KMS-11 (cell line): ENCODE measurements around the gene LRFN2.

Source experiments
- H2AFZ ChIP-seq: fragments of 200-600 bp; sonication (generic); 2 replicates; pipeline ENCODE4 v1.6.1; 2016; ENCODE audit warnings: antibody characterized with exemption, mixed run types, low read depth
- H3K27ac ChIP-seq: fragments of 200-600 bp; sonication (generic); 2 replicates; pipeline ENCODE4 v1.6.1; 2016; ENCODE audit warnings: mild to moderate bottlenecking, mixed run types
- H3K27me3 ChIP-seq: fragments of 200-600 bp; sonication (generic); 2 replicates; pipeline ENCODE4 v1.6.1; 2017; ENCODE audit warnings: mild to moderate bottlenecking, low read depth, mixed run types, moderate library complexity; ENCODE audit not compliant: insufficient read depth
- H3K36me3 ChIP-seq: fragments of 200-600 bp; sonication (generic); 2 replicates; pipeline ENCODE4 v1.6.1; 2017; ENCODE audit warnings: mild to moderate bottlenecking, mixed run types; ENCODE audit not compliant: insufficient read depth
- H3K4me1 ChIP-seq: fragments of 200-600 bp; sonication (generic); 2 replicates; pipeline ENCODE4 v1.6.1; 2016; ENCODE audit warnings: mild to moderate bottlenecking, low read depth, mixed run types; ENCODE audit not compliant: poor library complexity, severe bottlenecking
- H3K4me2 ChIP-seq: fragments of 200-600 bp; sonication (generic); 2 replicates; pipeline ENCODE4 v1.7.0; 2016; ENCODE audit warnings: mild to moderate bottlenecking, mixed run types
- H3K4me3 ChIP-seq: fragments of 200-600 bp; sonication (generic); IDR thresholded peaks from 2 replicates; pipeline ENCODE4 v1.6.1; 2017; ENCODE audit warnings: low read depth, low read length, mixed read lengths; ENCODE audit not compliant: insufficient read depth
- H3K79me2 ChIP-seq: fragments of 200-600 bp; sonication (generic); 2 replicates; pipeline ENCODE4 v1.6.1; 2016; ENCODE audit warnings: low read depth, mixed run types; ENCODE audit not compliant: insufficient read depth
- H3K9ac ChIP-seq: fragments of 200-600 bp; sonication (generic); 2 replicates; pipeline ENCODE4 v1.6.1; 2016; ENCODE audit warnings: mild to moderate bottlenecking, mixed run types
- H4K20me1 ChIP-seq: fragments of 200-600 bp; sonication (generic); 2 replicates; pipeline ENCODE4 v1.6.1; 2016; ENCODE audit warnings: mild to moderate bottlenecking, mixed run types; ENCODE audit not compliant: insufficient read depth
- CTCF ChIP-seq: fragments of 200-600 bp; sonication (generic); conservative IDR thresholded peaks from 2 replicates; pipeline ENCODE4 v1.6.1; 2017; ENCODE audit warnings: low read depth, mild to moderate bottlenecking, antibody characterized with exemption, low read length, moderate library complexity, mixed read lengths

The LRFN2 gene

GRCh38 chr6:40343318-40343876 lies 243.8 kb downstream of the LRFN2 start:
- Histone ChIP-seq H3K4me3 (no peak overlapping the region), H3K9ac (no peak overlapping the region), H3K4me1 (no peaks in the 10 kb centered on the region), H4K20me1 (no peaks in the 10 kb centered on the region), H2AFZ (no peak overlapping the region), H3K27me3 (no peaks in the 10 kb centered on the region), H3K79me2 (no peaks in the 10 kb centered on the region), H3K27ac (no peak overlapping the region), H3K4me2 (no peak overlapping the region), H3K36me3 (no peaks in the 10 kb centered on the region)
- TF ChIP-seq CTCF: no peak

- Histone ChIP-seq H3K4me1 (no peaks in the 10 kb centered on the region), H2AFZ (no peak overlapping the region)
Measured at GRCh38 chr6:40342723-40343122, 244.4 kb downstream of the LRFN2 start.

GRCh38 chr6:40341726-40342125 lies 245.4 kb downstream of the LRFN2 start:
- no peak overlapping the region for H3K9ac ChIP-seq
- no peaks in the 10 kb centered on the region for H3K4me1 ChIP-seq
- no peak overlapping the region for H3K27ac ChIP-seq
- H3K4me2 ChIP-seq: no peak overlapping the region
- no peaks in the 10 kb centered on the region for H3K79me2 ChIP-seq
- no peak overlapping the region for H3K4me3 ChIP-seq
- H3K36me3 ChIP-seq: no peaks in the 10 kb centered on the region
- H3K27me3 ChIP-seq: no peaks in the 10 kb centered on the region
- no peaks in the 10 kb centered on the region for H4K20me1 ChIP-seq
- no peak for TF ChIP-seq CTCF
- H2AFZ ChIP-seq: no peak overlapping the region

More at GRCh38 chr6:40342723-40343122, 244.4 kb downstream of the LRFN2 start:
- no peaks in the 10 kb centered on the region for H3K27me3 ChIP-seq
- no peak overlapping the region for H3K4me3 ChIP-seq
- H3K27ac ChIP-seq: no peak overlapping the region
- no peak overlapping the region for H3K4me2 ChIP-seq
- H3K9ac ChIP-seq: no peak overlapping the region
- H3K36me3 ChIP-seq: no peaks in the 10 kb centered on the region
- H4K20me1 ChIP-seq: no peaks in the 10 kb centered on the region
- TF ChIP-seq CTCF: no peak
- H3K79me2 ChIP-seq: no peaks in the 10 kb centered on the region
